GM10847 (cell line): ENCODE data around the gene C14orf132.

Experiments used
- POLR2A ChIP-seq: IDR thresholded peaks from 2 replicates; pipeline ENCODE4 v1.6.1; 2011; ENCODE audit not compliant: insufficient read length; ENCODE audit errors: extremely low read depth

Gene C14orf132

GRCh38 chr14:96038920-96039632, at the start of gene C14orf132:
Gene C14orf132 (plus strand): TSS chr14:96039362. CDS start chr14:96039501, 139 bp downstream.
- TF ChIP-seq POLR2A: no peak

DNA sequence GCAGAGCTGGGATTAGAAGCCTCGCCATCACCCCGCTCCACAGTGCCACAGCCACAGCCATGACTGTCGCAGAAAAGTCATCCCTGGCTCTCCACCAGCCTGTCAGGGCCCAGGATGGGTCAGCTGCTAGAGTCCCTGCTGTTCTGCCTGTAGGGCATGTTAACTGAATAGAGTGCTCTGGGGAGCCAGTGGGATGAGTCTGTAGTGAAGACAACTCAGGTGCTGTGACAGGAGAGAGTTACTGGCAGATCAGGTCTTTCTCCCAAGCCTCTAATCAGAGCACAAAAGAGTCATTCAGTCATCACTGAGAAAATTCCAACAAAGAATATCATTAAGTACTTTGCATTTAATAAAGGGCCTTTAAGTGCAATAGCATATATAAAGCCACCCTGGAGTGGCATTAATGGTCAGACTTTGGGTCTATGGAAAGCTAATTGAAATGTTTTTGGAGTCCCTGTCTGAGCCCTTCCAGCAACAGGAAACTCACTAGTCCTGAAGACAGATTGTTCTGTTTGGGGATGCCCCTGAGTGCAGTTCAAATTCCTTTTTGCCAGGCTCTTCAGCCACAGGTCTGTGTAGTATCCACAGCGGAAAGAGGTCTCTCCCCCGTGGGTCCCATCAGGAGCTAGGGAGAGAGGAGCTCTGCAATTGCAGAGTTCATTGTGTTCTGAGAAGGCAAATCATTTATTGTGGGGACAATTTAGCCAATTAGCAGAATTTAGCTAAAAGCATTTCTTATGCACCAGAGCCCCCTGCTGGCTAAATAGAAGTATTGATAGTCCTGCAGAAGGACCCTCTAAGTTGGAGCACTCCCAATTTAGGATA, 45.2 kb upstream of the C14orf132 start:
- TF ChIP-seq POLR2A: no peak

DNA sequence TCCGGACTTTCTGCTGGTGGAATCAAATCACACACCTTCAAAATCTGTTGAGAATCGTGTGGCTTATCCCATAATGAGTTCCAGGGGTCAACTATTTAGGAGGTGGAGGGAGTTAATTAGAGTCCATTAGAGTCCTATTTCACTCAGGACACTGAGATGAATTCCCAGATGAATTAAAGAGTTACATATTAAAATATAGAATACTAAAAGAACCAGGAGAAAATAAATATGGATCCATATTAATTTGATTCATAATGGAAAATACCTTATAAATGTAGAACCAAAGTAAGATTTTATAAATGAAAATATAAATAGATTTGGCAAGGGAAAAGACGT, 44.6 kb upstream of the C14orf132 start:
- TF ChIP-seq POLR2A: no peak

DNA sequence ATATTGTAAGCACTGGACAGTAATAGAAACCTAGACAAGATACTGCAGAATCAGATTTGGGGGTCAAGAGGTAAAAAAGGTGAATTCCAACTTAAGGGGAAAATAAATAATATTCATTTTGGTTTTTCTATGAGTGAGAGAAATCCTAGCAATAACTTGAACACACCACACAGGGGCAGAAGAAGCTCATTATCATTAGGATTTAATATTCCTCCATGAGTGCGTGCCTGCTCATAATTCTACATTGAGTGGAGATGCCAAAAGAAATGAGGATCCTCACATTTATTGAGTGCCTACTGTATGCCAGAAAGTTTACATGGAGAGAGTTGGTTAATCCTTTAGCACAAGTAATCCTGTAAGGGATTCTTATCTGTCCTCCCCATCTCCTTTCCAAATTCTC, 40.5 kb upstream of the C14orf132 start:
- TF ChIP-seq POLR2A: no peak

DNA sequence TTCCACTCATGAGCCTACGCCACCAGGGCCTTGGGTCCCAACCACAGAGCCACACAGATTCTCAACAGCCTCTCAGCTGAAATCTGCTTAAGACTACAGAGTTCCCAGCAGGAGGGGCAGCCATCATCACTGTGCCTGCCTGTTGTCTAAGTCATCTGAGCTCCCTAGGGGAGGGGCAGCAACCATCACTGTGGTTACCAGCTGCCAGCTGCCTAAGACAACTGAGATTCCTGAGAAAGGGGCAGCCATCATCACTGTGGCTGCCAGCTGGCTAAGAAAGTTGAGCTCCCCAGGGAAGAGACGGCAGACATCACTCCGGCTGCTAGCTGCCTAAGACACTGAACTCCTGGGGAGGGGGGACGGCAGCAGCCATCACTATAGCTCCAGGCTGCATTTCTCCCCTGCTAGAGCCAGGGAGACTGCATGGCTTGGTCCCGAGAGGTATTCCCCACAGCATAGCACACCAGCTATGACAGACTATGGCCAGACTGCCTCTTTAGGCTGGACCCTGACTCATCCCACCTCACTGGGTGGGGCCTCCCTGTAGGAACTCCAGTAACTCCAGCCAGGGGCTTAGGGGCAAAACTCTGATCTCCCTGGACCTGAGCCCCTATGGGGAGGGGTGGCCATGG, 37.2 kb upstream of the C14orf132 start:
- TF ChIP-seq POLR2A: no peak

DNA sequence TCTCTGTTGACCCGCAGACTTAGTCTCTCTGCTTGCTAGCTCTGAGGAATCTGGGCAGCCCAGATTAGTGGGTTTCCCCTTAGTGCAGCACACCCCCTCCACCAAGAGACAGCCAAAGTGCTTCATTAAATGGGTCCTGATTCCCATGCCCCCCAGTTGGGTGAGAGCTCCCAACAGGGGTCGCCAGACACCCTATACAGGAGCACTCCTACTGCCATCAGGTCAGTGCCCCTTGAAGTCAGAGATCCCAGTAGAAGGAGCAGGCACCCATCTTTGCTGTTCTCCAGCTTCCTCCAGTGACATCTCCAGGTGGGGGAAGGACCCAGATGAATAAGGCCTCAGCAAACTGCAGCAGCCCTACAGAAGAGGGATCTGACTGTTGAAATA, 36.7 kb upstream of the C14orf132 start:
- TF ChIP-seq POLR2A: no peak

DNA sequence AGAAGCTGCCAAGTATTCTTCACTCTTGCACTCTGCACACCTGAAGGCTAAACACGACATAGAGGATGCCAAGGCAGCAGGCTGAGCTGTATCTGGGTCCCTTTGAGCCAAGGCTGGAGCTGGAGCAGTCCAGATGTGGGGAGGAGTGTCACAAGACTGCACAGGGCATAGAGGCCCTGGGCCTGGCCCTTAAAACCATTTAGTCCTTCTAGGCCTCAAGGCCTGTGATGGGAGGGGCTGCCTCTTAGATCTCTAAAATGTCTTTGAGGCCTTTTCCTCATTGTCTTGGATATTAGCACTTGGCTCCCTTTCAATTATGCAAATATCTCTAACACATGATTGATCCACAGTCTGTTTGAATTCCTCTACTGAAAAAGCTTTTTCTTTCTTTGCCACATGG, 28.0 kb upstream of the C14orf132 start:
- no peak for TF ChIP-seq POLR2A

- no peak for TF ChIP-seq POLR2A
Measured at GRCh38 chr14:96011607-96012006, 27.6 kb upstream of the C14orf132 start.

DNA sequence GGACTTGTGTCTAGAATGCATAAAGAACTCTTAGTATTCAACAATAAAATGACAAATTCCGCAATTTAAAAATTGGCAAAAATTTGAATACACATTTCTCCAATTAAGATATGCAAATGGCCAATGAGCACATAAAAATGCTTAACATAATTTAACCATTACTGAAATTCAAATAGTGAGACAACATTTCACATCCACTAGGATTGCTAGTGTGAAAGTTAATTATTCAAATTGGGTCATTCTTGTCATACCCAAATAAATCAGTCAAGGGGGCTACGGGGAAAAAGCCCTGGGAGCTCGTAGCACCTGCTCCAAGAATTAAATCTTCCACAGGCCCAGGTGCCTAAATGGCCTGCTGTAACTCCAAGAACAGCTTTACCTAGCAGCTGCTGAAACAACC, 25.0 kb upstream of the C14orf132 start:
- TF ChIP-seq POLR2A: no peak

DNA sequence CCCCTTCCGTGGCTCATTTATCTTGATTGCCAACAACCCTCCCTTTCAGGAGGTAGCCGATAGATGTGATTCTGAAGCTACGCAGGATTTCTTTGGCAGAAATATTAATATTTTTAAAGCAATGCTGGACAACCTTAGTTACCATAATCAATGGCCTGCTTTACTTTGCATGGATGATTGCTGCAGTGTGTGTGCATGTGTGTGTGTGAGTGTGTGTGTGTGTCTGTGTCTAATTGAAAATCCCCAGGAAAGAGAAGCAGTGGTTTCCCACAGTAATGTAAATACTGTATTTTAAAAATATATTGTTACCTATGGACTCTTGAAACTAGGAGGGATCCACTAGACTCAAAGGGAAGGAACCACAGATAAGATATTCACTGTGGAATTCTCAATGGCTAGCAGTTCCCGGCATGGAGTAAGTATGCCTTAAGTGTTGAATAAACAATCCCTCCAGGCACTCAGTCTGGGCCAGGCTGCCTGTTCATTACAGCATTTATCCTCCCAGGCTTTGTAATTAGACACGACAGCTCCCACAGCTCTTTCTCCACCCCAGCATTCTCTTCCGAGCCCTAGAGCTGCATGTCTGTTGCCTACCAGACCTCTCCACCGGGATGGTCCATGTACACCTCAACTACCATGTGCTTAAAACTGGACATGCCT, 22.5 kb upstream of the C14orf132 start:
- TF ChIP-seq POLR2A: no peak

DNA sequence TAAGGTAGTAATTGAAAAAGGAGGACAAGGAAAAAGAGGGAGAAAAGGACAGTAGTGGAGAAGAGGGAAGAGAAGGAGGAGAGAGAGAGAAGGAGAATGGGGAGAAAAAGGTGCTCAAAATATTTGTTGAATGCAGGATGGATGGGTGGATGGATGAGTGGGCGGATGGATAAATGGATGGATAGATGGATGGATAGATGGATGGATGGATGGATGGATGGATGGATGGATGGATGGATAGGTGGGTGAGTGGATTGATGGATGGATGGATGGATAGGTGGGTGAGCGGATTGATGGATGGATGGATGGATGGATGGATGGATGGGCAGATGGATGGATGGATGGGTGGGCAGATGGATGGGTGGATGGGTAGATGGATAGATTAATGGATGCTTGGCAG, 21.3 kb upstream of the C14orf132 start:
- TF ChIP-seq POLR2A: no peak

- no peak for TF ChIP-seq POLR2A
Measured at GRCh38 chr14:96027431-96028355, 11.5 kb upstream of the C14orf132 start.

GRCh38 chr14:96029089-96029645, 10.0 kb upstream of the C14orf132 start:
- no peak for TF ChIP-seq POLR2A

DNA sequence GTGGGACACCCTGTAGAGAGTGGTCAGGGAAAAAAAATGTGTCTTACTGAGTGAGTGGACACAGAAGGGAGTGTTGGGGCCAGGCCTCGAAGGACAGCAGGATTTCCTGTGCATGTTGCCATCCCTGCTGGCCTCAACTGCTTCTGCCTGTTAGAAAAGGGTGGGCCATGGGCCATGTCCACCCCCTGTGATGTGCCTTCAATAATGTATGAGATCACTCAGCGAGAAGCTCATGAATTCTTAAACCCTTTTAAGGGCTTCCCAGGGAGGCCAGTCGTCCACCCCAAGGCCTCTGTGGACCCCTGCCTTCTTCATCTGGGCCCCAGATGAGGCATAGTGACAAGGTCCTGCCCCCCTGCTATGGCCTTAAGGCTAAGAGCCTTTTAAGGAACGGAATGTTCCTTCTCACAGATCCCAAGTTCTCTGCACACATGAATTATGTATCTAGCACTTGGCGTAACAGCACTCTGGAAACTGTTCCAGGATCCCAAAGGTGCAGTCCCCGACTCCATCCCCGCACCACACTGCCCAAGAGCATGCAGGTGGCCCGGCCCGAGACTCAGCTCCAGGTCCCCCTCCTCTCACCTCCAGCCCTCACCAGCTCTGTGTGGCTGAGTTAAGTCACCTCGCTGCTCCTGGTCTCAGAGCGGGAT, 8.9 kb upstream of the C14orf132 start:
- no peak for TF ChIP-seq POLR2A

DNA sequence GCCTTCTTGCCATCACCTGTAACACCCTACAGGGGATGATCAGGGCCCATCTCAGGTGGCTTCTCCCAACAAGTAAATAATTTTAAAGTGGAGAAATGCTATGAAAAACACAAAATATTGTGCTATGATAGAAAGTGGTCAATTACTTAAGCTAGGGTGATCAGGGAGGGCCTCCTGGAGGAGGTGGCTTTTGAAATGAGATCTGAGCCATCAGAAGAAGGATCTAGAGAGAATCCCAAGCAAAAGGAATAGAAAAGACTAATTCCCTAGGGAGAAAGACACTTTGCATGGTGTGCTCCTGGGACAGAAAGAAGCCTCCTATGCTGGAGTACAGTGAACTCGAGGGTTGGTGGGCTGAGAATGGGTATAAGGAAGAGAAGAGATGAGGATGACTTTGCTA, 7.5 kb upstream of the C14orf132 start:
- no peak for TF ChIP-seq POLR2A
